ENCODE data around the gene AQP5. TPM values are rescaled to one million over a fixed set of nuclear protein-coding genes. Genes with fewer than 3 reads are reported as not detected.

AQP5 gene
- total and polyA plus RNA-seq, 11 donors: 0.20 to 0.78 (median 0.51) TPM; not detected in 4

- no peak for DNase-seq
- no peaks in the 10 kb centered on the region for H3K9me3 ChIP-seq
- no peak overlapping the region for H3K27ac ChIP-seq
- TF ChIP-seq, protein P1, sequence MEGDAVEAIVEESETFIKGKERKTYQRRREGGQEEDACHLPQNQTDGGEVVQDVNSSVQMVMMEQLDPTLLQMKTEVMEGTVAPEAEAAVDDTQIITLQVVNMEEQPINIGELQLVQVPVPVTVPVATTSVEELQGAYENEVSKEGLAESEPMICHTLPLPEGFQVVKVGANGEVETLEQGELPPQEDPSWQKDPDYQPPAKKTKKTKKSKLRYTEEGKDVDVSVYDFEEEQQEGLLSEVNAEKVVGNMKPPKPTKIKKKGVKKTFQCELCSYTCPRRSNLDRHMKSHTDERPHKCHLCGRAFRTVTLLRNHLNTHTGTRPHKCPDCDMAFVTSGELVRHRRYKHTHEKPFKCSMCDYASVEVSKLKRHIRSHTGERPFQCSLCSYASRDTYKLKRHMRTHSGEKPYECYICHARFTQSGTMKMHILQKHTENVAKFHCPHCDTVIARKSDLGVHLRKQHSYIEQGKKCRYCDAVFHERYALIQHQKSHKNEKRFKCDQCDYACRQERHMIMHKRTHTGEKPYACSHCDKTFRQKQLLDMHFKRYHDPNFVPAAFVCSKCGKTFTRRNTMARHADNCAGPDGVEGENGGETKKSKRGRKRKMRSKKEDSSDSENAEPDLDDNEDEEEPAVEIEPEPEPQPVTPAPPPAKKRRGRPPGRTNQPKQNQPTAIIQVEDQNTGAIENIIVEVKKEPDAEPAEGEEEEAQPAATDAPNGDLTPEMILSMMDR (IDR thresholded peaks at IDR 0.05): no peak
- TF ChIP-seq POLR2A (IDR thresholded peaks at IDR 0.05): no peak
- 69 to 82% (median 75%) methylated on average over 13 of the region's 13 CpGs for WGBS, 4 donors
- no peak overlapping the region for H3K4me3 ChIP-seq
- intact Hi-C loops (cut with DNase I): loop anchor here in 1 of 10 donors (10.0 kb wide), 1 partner anchor 161 kb away; no protein-coding TSS in a partner anchor
- ATAC-seq: no peak
- peaks cover 0 to 76% (median 19%) of the 10 kb centered on the region in 9 donors for H3K27me3 ChIP-seq
- peaks cover 0 to 25% (median 3%) of the 10 kb centered on the region in 12 donors for H3K4me1 ChIP-seq
- H3K36me3 ChIP-seq: no peaks in the 10 kb centered on the region
These were observed 5.6 kb upstream of the AQP5 start for GRCh38 chr12:49955899-49956662.

DNA sequence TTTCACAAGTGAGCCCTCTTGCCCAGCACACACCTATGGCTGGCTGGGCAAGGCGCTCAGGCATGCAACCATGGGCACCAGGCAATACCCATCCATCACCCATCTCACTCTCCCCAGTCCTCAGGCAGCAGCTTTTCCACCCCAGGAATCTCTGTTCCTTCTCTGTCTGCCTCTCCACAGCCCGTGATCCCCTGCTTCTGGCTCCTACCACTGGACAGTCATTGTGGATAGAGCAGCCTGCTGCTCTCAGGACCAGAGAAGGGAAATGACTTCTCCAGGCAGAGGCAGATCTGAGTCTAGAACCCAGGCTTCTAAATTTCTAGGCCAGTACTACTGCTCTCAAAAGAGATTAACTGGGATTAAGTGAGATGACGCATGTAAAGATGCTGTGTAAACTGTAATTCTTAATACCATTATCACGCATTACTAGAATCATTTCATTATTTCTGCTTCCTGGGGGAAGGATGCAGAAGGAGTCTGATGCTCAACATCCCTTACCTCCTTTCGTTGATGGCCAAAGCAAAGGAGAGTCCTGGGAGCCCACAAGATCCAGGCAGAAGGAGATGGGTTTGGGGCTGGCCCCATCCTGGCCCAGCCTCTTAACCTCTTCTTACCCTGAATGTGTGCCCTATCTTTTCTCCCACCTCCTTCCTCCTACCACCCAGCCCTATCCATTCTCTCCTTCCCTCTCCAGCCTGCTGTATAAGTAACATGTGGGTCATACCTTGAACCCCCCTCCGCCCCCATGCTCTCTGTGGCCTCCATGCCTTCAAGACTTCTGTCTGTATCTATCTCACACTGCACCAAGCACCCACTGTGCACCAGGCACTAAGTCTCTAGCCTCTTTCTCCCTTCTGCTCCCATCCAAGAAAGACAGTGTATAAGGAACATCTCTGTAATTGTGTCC lies 4.8 kb upstream of the AQP5 start:
- no peaks in the 10 kb centered on the region for H3K9me3 ChIP-seq
- H3K36me3 ChIP-seq: no peaks in the 10 kb centered on the region
- ATAC-seq (no peak), DNase-seq (no peak)
- no peak overlapping the region for H3K27ac ChIP-seq
- TF ChIP-seq POLR2A (IDR thresholded peaks at IDR 0.05): no peak
- TF ChIP-seq, protein P1 (IDR thresholded peaks at IDR 0.05): no peak
- intact Hi-C loops (cut with DNase I): loop anchor here in 1 of 10 donors (10.0 kb wide), 1 partner anchor 162 kb away; no protein-coding TSS in a partner anchor
- 90 to 95% (median 92%) methylated on average over 6 of the region's 6 CpGs for WGBS, 4 donors
- H3K27me3 ChIP-seq: peaks cover 0 to 83% (median 23%) of the 10 kb centered on the region in 9 donors
- H3K4me3 ChIP-seq: no peak overlapping the region
- H3K4me1 ChIP-seq: peaks cover 0 to 29% (median 5%) of the 10 kb centered on the region in 12 donors

- Histone ChIP-seq H3K4me1 (peaks cover 0 to 24% (median 5%) of the 10 kb centered on the region in 12 donors), H3K27me3 (peaks cover 0 to 88% (median 23%) of the 10 kb centered on the region in 9 donors), H3K9me3 (no peaks in the 10 kb centered on the region), H3K36me3 (no peaks in the 10 kb centered on the region), H3K4me3 (no peak overlapping the region), H3K27ac (no peak overlapping the region)
- ATAC-seq (no peak), DNase-seq (no peak)
- TF ChIP-seq POLR2A (IDR thresholded peaks at IDR 0.05): no peak
- TF ChIP-seq, protein P1 (IDR thresholded peaks at IDR 0.05): no peak
- intact Hi-C loops (cut with DNase I): loop anchor here in 1 of 10 donors (10.0 kb wide), 1 partner anchor 163 kb away; no protein-coding TSS in a partner anchor
These were observed 4.1 kb upstream of the AQP5 start for GRCh38 chr12:49957570-49957967.
